Activated CD8-positive, alpha-beta memory T cell treated with anti-CD3 and anti-CD28 coated beads, Interleukin-2, amount 50 U/mL, for 4 hours (primary cell): ENCODE measurements around the gene TTLL11.
"Not testable (repeated sequence)": the region's sequence is repeated elsewhere in the genome, so short reads cannot be mapped to it uniquely, and the experiment has no call there.

Experiments used
- DNase-seq: peaks from one replicate; pipeline ENCODE4 v3.0.0-alpha.2; 2020

Gene TTLL11

DNA sequence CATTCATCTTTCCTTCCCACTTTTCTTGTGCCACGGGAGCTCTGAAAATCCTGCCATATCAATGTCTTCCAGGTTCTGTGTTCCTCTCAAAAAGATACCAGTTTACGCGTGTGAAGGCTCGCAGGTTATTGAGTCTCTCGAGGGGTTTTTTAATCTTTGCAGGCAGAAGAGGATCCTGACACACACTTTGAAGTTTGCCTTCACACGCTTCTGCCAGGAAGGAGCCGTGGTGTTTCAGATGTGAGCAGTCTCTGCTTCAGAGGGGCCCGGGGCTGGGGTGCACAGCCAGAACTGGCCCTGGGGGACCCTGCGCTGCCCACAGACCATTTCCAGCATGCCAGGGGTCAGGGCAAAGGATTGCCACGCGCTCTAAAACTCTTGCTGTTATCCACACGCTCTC lies 167.2 kb downstream of the TTLL11 start:
- DNase-seq: no peak

DNA sequence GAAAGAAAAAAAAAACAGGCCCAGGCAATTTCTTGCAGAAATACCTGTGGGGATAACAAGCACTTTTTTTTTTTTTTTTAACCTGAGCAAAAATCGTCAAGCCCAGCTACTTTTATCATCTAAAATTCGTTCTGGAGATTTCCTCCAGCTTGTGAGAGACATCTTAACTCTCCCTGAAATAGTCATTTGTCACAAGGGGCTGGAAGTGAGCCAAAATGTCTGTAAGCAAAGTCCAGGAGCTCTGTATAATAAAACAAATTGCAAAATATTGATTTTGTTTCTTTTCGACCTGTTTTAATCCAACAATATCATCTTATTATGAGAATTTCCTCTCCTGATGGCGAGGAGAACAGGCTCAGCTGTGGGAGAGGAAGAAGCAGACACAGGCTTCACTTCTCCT lies 168.4 kb downstream of the TTLL11 start:
- no peak for DNase-seq

DNA sequence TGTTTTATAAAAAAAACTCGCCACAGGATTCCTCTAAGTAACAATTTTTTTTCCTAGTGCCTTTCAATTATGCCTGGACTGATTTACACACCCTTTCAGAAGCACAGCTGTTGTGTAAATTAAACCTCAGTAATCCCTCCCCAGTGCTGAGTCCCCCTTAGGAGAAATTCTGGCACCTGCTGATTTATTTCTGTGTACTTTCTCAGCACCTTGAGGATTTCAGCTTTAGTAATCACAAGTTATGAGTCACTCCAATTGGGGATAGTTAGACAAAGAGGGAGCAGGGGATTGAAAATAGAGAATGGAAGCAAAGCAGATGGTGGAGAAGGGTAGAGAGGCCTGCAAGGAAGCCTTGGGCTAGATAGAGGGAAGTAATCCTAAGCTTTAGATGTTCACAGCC lies 171.7 kb downstream of the TTLL11 start:
- no peak for DNase-seq

DNA sequence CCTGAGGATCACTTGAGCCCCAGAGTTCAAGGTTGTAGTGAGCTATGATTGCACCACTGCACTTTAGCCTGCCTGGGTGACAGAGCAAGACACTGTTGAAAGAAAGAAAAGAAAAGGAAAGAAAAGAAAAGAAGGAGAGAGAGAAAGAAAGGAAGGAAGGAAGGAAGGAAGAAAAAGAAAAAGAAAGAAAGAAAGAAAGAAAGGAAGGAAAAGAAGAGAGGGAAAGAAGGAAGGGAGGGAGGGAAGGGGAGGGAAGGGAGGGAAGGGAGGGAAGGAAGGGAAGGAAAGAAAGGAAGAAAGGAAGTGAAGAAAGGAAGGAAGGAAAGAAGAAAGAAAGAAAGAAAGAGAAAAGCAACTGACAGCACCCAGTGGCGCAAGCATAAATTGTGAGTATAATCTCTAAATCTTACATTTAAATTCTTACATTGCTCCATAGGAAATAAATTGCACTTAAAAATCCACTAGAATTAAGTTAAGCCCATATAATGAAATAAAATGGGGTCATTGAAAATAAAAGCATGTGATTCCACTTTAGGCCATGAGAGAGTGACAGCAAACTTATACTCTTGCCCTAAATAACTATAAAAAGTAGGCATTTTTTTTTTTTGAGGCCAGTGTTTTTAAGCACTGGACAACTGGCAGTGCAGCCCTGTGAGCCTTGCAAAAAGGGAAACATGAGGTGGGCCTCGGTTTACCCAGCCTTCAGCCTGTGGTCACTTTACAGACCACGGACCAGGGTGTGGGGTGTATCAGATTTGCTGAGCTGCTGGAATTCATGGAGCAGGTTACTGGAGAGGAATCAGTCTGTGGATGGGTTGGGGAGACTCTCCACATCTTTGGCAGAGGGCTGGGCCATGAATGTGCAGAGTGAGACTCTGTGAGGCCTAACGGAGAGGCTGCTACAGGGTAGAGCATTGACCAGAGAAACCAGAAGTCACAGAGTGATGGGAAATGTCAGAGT lies 175.5 kb downstream of the TTLL11 start:
- DNase-seq: no peak

DNA sequence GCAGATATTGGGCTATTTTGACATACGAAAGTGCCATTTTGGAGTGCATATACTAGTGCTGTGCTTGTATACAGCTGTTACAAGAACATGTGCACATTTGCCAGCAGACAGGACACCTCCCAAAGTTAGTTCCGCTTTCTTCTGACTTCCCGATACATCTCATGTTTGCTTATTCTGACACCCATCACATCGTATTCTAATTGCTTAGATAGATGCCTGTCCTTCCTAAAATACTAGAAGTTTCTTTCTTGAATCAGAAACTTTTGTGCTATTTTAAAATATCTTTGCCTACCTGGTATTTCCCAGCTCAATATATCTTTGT lies 177.8 kb downstream of the TTLL11 start:
- no peak for DNase-seq

DNA sequence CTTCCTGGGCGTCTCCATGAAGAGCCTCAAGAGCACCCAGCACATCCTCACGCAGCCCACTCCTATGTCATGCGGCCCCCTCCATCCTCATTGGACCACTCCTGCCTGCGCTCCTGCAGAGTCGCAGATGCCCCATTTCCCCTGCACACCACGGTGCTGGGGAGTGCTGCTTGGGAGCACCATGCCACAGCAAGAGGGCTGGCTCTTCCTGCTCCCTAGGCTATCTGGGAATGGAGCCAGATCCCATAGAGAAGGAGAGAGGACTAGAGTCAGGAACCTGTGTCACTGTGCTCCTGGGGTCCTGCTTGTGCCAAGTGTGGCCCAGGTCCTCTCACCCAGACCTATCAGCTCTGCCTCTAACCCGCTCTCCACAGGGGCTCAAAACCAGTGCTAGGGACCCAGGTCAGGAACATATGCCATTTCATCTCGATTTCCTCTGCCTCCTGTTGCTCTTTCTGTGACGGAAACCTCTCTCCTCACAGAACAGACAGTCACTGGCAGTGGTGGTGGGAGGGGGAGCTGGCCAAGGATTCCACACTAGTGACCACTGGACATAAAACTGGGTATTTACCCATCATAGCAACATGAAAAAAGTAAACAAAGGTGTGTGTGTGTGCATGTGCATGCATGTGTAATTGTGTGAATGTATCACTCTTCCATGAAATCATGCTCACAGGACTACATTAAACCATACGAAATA lies 178.4 kb downstream of the TTLL11 start:
- DNase-seq: no peak

DNA sequence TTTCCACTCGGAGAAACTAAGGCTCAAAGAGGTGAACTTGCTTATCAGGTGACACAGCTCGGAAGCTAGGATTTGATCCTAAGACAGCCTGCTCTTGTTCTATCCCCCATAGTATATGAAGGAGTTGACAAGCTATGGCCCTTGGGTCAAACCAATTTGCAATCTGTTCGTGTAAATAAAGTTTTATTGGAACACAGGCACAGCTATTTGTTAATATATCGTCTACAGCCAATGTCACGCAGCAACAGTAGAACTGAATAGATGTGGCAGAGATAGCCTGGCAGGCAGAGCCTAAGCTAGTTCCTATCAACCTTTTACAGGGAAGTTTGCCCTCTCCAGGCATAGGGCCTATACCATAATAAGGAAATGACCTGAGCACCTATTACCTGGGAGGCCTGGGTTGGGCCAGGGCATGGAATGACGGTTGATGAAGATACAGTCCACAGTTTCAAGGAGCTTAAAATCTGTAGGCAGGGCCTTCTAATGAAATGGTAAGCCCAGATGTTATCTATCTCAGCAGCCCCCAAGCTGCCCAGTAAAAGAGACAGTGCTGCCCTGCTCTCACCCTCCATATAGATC lies 179.0 kb downstream of the TTLL11 start:
- no peak for DNase-seq

DNA sequence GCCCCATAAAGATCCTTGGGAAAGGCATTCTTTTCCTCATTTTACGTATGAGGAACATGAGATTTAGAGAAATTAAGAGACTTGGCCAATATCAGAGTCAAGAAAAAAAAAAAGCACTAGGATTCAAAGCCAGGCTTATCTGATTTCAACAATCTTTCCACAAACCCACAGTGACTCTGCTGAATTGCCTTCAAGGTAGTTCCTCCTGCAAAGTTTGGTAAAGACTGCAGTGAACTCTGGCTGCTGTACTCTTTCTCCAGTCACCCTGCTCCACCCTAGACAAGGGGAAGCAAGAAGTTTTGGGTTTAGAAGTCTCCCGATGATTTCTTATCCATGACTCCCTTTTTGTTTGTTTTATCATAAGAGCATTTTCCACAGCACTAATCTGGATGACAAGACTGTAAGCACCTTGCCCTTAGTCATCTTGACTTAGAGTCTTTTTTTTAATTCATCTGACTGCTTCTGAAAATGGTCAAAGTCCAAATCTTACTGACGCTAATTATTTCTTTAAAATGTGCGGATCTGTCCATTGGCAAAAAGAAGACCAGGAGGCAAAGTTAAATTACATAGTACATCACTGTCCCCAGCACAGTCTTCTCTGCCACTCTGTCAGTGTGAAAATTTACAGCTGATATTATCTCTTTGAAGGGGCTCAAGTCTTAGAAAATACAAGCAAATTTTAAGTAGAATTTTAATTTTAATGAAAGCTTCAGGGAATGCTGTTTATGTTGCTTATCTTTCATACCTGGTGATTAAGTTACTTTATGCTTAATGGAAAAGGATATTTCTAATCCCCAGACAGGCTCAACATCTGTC lies 180.1 kb downstream of the TTLL11 start:
- no peak for DNase-seq

DNA sequence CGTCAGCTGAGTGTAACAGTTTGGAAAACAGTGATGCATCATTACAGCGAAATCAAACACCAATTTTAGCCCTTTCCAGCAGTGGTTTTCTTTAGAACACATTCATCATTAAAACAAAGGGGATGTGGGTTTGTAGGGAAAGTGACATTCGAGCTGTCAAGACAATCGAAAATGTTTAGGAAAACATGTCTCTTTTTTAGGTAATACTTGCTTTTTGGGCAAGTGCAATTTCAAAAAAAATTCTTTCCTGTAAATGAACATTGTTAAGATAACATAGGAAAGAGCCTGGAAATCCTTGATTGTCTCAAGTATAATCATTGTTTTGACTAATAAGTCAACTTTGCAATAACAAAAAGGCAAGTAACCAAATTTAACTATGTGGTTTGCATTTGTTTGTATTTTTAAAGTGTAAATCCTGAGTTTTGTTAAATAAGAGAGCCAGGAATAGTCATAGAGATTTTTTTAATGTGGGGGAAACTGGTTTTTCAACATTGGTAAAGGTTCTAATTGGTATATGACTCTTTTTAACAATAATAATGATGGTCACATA lies 182.5 kb downstream of the TTLL11 start:
- no peak for DNase-seq

DNA sequence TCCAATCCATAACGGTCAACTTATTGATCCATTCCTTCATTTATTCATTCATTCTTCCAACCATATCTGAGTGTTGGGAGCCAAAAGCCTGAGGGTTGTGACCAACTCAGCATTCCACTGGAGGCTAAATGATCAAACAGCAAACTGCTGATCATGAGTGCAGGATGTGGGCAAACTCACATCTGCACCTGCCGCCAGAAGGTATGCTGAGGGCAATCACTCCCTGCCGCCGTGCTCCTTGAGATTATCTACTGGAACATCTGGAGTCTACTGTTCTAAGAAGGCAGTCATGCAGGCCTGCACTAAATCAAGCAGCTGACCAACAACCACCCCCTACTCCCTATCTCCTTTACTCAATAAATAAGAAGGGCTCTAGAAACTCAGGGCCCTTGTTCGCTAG lies 184.0 kb downstream of the TTLL11 start:
- DNase-seq: no peak

DNA sequence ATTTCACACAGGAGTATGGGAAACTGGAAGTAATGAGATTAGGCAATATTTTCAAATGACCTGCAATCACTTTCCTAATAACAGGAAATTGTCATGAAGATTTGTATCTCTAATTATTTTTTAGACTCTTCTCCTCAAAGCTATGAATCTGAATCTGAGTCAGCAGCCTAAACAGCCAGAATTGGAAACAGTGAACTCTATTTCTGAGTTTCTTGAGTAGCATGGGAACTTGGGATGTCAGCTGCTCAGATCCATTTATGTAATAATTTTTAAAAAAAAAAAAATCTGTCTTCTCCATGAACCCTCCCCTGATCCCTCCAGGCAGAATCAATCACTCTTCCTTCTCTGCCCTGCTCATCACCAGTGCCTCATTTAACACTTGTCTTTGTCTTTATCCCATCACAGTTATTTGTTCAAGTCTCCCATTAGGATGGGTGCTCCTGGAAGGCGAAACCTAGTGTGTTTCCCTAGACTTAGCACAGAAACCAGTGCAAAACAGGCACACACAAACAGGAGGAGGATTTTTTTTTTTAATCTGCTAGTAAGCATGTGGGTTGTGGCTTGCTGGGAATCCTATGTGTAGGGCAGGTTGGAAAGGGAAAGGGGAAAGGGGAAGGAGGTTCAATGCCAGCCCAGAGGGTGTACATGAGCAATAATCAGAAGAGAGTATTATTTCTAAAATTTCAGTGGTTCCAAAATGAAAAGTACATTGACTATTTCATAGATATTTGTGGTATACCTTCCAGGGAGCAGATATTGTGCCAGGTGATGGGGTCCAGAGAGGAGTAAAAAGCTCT lies 186.8 kb downstream of the TTLL11 start:
- DNase-seq: no peak

DNA sequence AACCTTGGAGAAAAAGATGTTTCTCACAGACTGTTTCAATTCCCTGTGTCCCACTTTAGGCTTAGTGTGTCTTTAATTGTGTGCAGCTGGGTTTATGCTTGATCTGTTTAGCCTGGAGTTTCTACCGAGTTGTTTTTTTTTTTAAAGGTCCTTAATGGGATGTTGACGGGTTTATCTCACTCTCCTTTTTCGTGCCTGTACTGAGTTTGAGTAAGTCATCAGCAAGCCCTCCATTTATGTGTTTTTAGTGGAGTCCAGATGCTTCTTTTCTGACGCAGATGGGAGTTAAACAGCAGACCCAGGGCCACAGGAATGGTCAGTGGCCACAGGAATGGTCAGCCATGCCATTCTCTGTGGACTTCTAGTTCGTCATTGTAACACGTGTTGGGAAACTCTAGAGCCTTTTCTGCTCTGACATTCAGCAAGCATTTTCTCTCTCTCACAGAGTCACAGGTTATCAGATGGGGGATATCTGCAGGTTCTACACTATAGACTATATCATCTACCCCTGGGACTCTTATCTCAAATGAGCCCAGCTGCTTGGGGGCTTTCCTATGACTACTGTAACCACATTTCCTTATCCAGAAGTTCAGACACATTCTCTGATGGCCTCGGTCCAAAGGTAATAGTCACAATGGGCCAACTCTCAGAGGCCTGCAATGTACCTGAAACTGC lies 190.5 kb downstream of the TTLL11 start:
- DNase-seq: no peak

DNA sequence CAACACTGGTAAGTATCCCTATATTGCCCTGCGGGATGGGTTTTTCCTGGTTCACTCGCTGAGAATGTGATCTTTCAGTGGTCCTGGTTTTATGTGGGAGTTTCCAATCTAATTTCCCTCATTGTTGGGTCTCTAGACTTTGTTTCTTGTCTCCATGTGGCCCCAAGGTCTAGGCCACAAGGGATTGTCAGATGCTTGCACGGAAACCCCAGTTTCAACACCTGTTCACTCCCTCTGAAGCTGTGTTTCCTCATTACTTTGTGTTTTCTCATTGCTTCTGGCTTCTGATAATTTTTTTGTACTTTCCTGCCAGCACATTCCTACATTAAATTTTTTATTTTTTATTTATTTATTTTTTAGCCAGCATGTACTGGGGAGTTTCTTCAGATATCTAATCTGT lies 191.5 kb downstream of the TTLL11 start:
- no peak for DNase-seq

DNA sequence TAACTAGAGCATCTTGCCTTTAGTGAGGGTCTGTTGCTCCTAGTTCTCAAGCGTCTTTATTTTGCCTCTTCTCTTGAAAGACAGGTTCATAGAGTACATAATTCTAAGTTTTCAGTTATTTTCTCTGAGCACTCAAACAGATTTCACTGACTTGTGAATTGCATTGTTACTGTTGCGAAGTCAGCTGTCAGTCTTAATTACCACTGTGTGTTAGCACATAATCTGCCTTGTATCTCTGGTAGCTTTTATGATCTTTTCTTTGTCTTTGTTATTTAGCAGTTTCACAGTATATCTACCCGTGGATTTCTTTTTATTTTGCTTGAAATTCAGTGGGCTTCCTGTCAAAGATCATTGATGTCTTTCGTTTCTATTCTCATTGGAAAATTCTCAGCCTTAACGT lies 192.9 kb downstream of the TTLL11 start:
- DNase-seq: no peak

DNA sequence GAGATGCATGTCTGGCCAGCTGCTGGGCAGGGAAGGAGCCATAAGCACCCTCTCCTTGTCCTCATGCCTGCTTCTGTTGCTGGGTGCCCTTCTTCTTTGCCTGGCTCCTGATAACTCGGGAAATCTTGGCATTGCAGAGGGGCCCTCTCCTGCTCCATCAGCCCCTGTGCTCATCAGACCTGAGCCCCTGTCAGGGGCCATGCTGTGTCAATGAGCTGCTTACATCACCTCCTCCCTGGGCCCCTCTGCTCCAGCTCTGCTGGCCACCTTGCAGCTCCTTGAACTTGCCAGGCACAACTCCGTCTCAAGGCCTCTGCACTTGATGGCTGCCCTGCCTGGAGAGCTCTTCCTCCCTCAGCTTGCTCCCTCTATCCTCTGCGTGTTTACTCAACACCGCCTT lies 194.3 kb downstream of the TTLL11 start:
- no peak for DNase-seq

DNA sequence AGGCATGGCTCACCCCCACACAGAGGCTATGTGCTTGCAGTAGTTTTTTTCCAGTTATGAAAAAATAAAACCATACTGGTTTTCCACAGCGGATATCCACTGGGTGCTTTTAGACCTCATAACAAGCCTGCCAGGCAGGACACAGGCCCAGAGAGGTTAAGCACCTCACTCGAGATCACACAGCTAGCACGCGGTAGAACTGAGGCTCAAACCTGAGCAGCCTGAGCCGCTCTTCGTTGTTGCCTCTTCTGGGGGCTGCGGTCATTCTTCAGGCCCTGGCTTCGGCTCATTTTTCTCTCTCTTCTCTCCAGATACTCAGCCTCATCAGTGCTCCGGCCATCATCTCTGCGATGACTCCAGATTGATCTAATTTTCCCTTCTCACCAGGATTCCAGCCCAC lies 196.0 kb downstream of the TTLL11 start:
- no peak for DNase-seq

DNA sequence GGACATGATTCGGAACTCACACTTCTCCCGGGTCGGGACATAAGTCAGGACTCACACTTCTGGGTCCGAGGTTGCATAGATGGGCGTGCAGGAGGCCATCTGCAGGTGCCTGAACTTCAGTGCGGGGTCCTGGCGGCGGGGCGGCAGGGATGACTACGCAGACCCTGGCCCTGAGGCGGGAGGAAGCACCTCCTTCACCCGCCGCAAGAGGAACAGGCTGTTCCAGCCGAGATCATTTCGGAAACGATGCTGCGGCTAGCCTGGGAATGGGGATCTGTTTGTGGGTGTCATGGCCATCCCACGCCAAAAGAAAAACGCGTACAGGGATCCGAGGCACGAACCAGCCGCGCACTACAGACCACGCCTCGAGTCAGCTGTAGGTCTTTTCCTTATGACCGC lies 196.6 kb downstream of the TTLL11 start:
- no peak for DNase-seq

DNA sequence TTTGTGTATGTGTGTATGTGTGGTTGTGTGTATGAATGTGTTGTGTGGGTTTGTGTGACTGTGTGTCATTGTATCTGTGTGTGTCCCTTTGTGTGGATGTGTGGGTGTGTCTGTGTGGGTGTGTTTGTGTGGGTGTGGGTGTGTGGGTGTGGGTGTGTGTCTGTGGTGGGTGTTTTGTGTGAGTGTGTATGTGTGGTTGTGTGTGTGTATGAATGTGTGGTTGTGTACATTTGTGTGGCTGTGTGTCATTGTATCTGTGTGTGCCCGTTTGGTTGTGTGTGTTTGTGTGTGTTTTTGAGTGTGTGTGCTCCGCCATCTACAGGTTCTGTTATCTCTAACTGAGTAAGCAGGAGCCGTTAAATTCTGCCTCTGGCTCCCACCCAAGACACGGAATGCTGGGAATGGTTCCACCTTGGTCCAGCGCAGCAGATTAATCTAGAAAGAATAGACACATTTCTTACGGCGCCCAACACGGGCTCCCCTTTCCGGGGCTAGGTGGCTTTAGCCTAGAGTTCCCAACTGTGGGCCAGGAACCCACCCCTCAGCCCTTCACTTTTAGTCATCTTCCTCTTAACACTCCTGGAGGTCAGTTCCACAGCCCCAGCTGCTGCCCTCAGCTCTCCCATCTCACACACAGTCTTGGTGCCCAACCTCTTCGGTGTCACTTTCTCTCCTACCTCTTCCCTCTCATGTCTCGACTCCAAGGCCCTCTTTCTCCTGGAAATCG lies 197.1 kb downstream of the TTLL11 start:
- DNase-seq: no peak

DNA sequence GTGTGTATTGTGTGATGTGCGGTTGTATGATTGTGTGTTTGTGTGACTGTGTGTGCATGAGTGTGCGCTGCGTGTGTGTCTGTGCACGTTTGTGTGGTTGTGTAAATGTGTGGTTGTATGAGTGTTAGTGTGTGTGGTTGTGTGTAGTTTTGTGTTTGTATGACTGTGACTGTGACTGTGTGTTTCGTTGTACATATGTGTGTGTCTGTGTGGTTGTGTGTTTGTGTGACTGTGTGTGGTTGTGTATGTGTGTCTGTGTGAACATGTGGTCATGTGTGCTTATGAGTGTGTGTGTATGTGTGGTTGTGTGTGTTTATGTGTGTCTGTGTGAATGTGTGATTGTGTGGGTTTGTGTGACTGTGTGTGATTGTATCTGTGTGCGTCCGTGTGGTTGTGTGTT lies 197.8 kb downstream of the TTLL11 start:
- DNase-seq: no peak

DNA sequence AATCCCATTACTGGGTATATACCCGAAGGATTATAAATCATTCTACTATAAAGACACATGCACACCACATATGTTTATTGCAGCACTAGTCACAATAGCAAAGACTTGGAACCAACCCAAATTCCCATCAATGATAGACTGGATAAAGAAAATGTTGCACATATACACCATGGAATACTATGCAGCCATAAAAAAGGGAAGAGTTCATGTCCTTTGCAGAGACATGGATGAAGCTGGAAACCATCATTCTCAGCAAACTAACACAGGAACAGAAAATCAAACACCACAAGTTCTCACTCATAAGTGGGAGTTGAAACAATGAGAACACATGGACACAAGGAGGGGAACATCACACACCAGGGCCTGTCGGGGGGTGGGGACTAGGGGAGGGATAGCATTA lies 198.7 kb downstream of the TTLL11 start:
- not testable (repeated sequence) for DNase-seq

DNA sequence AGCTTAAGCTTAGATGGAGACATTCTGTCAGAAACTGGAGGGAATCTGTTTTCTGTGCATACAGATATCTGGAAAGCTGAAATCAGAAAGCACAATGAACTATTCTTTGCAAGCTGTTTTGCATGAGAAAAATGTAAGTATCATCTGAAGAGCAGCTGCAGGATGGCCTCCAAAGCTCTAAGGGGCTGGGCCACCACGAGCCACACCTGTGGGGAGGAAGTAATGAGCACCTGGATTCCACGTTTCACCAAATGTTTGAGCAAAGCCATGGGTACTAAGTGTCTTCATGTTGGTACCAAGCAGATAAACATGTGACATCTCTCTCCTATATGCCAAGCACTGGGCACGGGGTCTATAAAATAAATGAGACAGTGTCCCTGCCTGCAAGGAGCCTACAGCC lies 199.3 kb downstream of the TTLL11 start:
- no peak for DNase-seq
